Measurements from ENCODE around the gene FAM124A.

DNA sequence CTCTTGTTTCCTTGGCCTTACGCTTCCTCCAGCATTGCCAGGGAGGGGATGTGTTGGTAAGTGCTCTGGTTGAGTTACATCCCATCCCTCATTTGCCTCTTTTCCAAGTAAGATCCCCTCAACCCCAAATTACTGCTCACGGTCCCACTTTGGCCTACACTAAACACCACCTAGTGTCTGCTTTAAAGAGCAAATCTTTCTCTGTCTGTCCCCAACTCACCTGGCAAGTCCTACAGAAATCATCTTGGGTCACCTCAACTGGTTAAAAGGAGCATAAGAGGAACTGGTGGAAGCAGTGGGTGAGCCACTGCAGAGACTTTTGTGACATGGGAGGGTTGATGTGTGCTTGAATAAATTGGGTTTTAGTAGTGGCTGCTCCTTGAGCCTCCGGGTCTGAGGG is 62.1 kb downstream of the FAM124A start:
- TF ChIP-seq, protein P1, sequence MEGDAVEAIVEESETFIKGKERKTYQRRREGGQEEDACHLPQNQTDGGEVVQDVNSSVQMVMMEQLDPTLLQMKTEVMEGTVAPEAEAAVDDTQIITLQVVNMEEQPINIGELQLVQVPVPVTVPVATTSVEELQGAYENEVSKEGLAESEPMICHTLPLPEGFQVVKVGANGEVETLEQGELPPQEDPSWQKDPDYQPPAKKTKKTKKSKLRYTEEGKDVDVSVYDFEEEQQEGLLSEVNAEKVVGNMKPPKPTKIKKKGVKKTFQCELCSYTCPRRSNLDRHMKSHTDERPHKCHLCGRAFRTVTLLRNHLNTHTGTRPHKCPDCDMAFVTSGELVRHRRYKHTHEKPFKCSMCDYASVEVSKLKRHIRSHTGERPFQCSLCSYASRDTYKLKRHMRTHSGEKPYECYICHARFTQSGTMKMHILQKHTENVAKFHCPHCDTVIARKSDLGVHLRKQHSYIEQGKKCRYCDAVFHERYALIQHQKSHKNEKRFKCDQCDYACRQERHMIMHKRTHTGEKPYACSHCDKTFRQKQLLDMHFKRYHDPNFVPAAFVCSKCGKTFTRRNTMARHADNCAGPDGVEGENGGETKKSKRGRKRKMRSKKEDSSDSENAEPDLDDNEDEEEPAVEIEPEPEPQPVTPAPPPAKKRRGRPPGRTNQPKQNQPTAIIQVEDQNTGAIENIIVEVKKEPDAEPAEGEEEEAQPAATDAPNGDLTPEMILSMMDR (IDR thresholded peaks at IDR 0.05): no peak
- TF ChIP-seq POLR2A (IDR thresholded peaks at IDR 0.05): no peak
